H1 (cell line): Measurements from ENCODE around the gene MGST1. TPM values are rescaled to one million over a fixed set of nuclear protein-coding genes. Genes with fewer than 3 reads are reported as not detected.

Experiments
- CTCF ChIA-PET: fragments of 300-600 bp; sonication (Branson Sonifier 250); formaldehyde crosslinking; loops from one replicate; lab custom pipeline; 2021; ENCODE audit not compliant: partially characterized antibody; lab: Charles Lee
- POLR2A ChIA-PET: fragments of 300-600 bp; sonication (Branson Sonifier 250); formaldehyde crosslinking; loops from one replicate; lab custom pipeline; 2021; ENCODE audit warnings: inconsistent platforms; ENCODE audit not compliant: partially characterized antibody; lab: Charles Lee
- DNase-seq, 2 experiments: peaks; one replicate each; pipeline versions ENCODE4 v3.0.0 to v3.0.0-alpha.2; 2010 to 2022; ENCODE audit warnings: low spot score in 2 of 2, low read depth in 1 of 2, mixed read lengths in 1 of 2
- FAIRE-seq: peaks from 2 replicates; lab custom pipeline; 2011; peaks lifted over from hg19 to GRCh38; lab: Jason Lieb, UNC
- H2AFZ ChIP-seq: 2 replicates; pipeline ENCODE4 v1.8.1; 2012; ENCODE audit warnings: low read length, inconsistent platforms
- H2AK5ac ChIP-seq: 2 replicates; pipeline ENCODE4 v1.6.1; 2013; ENCODE audit warnings: low read depth, low read length
- H2BK120ac ChIP-seq: replicated peaks from 2 replicates; pipeline ENCODE3; 2013; ENCODE audit warnings: low read depth, low read length, inconsistent platforms
- H2BK12ac ChIP-seq: 2 replicates; pipeline ENCODE4 v1.6.1; 2013; ENCODE audit warnings: low read depth, low read length
- H2BK15ac ChIP-seq: 2 replicates; pipeline ENCODE4 v1.6.1; 2013; ENCODE audit warnings: low read length
- H2BK20ac ChIP-seq: 2 replicates; pipeline ENCODE4 v1.6.1; 2013; ENCODE audit warnings: low read length
- H2BK5ac ChIP-seq: 2 replicates; pipeline ENCODE4 v1.6.1; 2013; ENCODE audit warnings: low read depth, low read length
- H3K14ac ChIP-seq: 2 replicates; pipeline ENCODE4 v1.6.1; 2013; ENCODE audit warnings: inconsistent platforms; ENCODE audit not compliant: insufficient read length
- H3K18ac ChIP-seq: 2 replicates; pipeline ENCODE4 v1.6.1; 2013; ENCODE audit warnings: low read length; ENCODE audit errors: extremely low read depth
- H3K23ac ChIP-seq: 2 replicates; pipeline ENCODE4 v1.6.1; 2013; ENCODE audit warnings: inconsistent platforms; ENCODE audit not compliant: insufficient read length
- H3K23me2 ChIP-seq: 2 replicates; pipeline ENCODE4 v1.6.1; 2013; ENCODE audit warnings: low read depth, low read length
- H3K27ac ChIP-seq: 2 replicates; pipeline ENCODE4 v1.6.1; 2011; ENCODE audit warnings: low read depth, low read length, inconsistent platforms
- H3K27me3 ChIP-seq, 4 experiments: replicated peaks in 1 of 4; 1 replicate in 1 of 4; 2 replicates in 3 of 4; pipeline versions ENCODE4 v1.6.1 to v1.8.1; 2011 to 2013; ENCODE audit warnings: low read length in 3 of 4, mild to moderate bottlenecking in 3 of 4, inconsistent platforms in 2 of 4, mixed read lengths in 2 of 4, moderate library complexity in 1 of 4; ENCODE audit not compliant: control insufficient read depth in 3 of 4, insufficient read depth in 3 of 4; ENCODE audit errors: extremely low read depth in 1 of 4
- H3K36me3 ChIP-seq, 4 experiments: 2 replicates each; pipeline versions ENCODE4 v1.6.1 to v1.8.1; 2011 to 2013; ENCODE audit warnings: mild to moderate bottlenecking in 4 of 4, low read length in 3 of 4, moderate library complexity in 2 of 4, control low read depth in 1 of 4, inconsistent platforms in 1 of 4; ENCODE audit not compliant: insufficient read depth in 4 of 4, control insufficient read depth in 2 of 4
- H3K4ac ChIP-seq: replicated peaks from 2 replicates; pipeline ENCODE3; 2013; ENCODE audit warnings: low read length, low read depth, mixed read lengths, inconsistent platforms; ENCODE audit not compliant: insufficient read length
- H3K4me1 ChIP-seq, 4 experiments: replicated peaks in 1 of 4; 1 replicate in 1 of 4; 2 replicates in 3 of 4; pipeline versions ENCODE4 v1.6.1 to v1.8.1; 2011 to 2013; ENCODE audit warnings: low read length in 3 of 4, inconsistent platforms in 2 of 4, mixed read lengths in 1 of 4; ENCODE audit not compliant: insufficient read depth in 4 of 4, control insufficient read depth in 3 of 4
- H3K4me2 ChIP-seq, 2 experiments: 2 replicates each; pipeline versions ENCODE4 v1.6.1 to v1.8.1; 2011 to 2013; ENCODE audit warnings: low read depth in 2 of 2, low read length in 2 of 2, control low read depth in 1 of 2, inconsistent platforms in 1 of 2, mild to moderate bottlenecking in 1 of 2; ENCODE audit not compliant: insufficient read depth in 1 of 2
- H3K4me3 ChIP-seq, 4 experiments: fragments of 200-600, 300-600 bp in 1 of 4; sonication (generic), shearing (Covaris generic), sonication (Bioruptor Twin) in 1 of 4; 2 replicates each; pipeline versions ENCODE4 v1.5.1 to v1.8.1; 2011 to 2016; ENCODE audit warnings: low read length in 4 of 4, low read depth in 3 of 4, control low read depth in 2 of 4, inconsistent platforms in 2 of 4, mild to moderate bottlenecking in 2 of 4, mixed read lengths in 1 of 4, moderate library complexity in 1 of 4; ENCODE audit not compliant: insufficient read depth in 2 of 4; ENCODE audit errors: extremely low read depth in 1 of 4
- H3K56ac ChIP-seq: replicated peaks from 2 replicates; pipeline ENCODE3; 2013; ENCODE audit warnings: low read depth, mild to moderate bottlenecking, mixed read lengths, low read length, inconsistent platforms; ENCODE audit not compliant: insufficient read length
- H3K79me1 ChIP-seq: 2 replicates; pipeline ENCODE4 v1.6.1; 2013; ENCODE audit warnings: low read depth, low read length, control low read depth
- H3K79me2 ChIP-seq, 2 experiments: 2 replicates each; pipeline versions ENCODE4 v1.6.1 to v1.8.1; 2012 to 2013; ENCODE audit warnings: low read length in 2 of 2, mild to moderate bottlenecking in 2 of 2, inconsistent platforms in 1 of 2; ENCODE audit not compliant: insufficient read depth in 2 of 2, control insufficient read depth in 1 of 2
- H3K9ac ChIP-seq, 4 experiments: replicated peaks in 1 of 4; 1 replicate in 1 of 4; 2 replicates in 3 of 4; pipeline versions ENCODE4 v1.6.1 to v1.8.1; 2011 to 2013; ENCODE audit warnings: low read depth in 3 of 4, low read length in 3 of 4, control low read depth in 2 of 4, mild to moderate bottlenecking in 2 of 4, moderate library complexity in 2 of 4, inconsistent platforms in 1 of 4; ENCODE audit errors: extremely low read depth in 1 of 4
- H3K9me3 ChIP-seq, 2 experiments: 2 replicates each; pipeline versions ENCODE4 v1.6.1 to v1.8.1; 2012 to 2013; ENCODE audit warnings: mild to moderate bottlenecking in 2 of 2, moderate library complexity in 2 of 2, control low read depth in 1 of 2, inconsistent platforms in 1 of 2, low read depth in 1 of 2, low read length in 1 of 2, mixed read lengths in 1 of 2; ENCODE audit not compliant: insufficient read depth in 2 of 2
- H4K20me1 ChIP-seq, 2 experiments: replicated peaks in 1 of 2; 2 replicates each; pipeline versions ENCODE3 to v1.8.1; 2011 to 2013; ENCODE audit warnings: inconsistent platforms in 2 of 2, low read length in 2 of 2, mild to moderate bottlenecking in 1 of 2; ENCODE audit not compliant: insufficient read depth in 2 of 2, control insufficient read depth in 1 of 2
- H4K5ac ChIP-seq: 2 replicates; pipeline ENCODE4 v1.6.1; 2013; ENCODE audit warnings: low read length, low read depth, mixed read lengths, inconsistent platforms; ENCODE audit not compliant: insufficient read length
- H4K8ac ChIP-seq: 2 replicates; pipeline ENCODE4 v1.8.0; 2013; ENCODE audit warnings: mild to moderate bottlenecking, moderate library complexity, low read length, inconsistent platforms; ENCODE audit not compliant: insufficient read depth; ENCODE audit errors: extremely low read depth
- H4K91ac ChIP-seq: replicated peaks from 2 replicates; pipeline ENCODE3; 2013; ENCODE audit warnings: low read length, mixed read lengths, inconsistent platforms; ENCODE audit not compliant: insufficient read length
- CBX8 ChIP-seq: fragments of 300-800, 300-1000 bp; sonication (generic); IDR thresholded peaks from 2 replicates; pipeline ENCODE4 v1.7.1; 2016; ENCODE audit warnings: low read depth, low read length, borderline replicate concordance
- CEBPB ChIP-seq: IDR thresholded peaks from 2 replicates; pipeline ENCODE4 v1.6.1; 2012; ENCODE audit warnings: low read depth, low read length
- CHD1 ChIP-seq: IDR thresholded peaks from 2 replicates; pipeline ENCODE4 v1.6.1; 2012; ENCODE audit warnings: low read depth, low read length, improper control_type of control experiment
- CHD2 ChIP-seq: IDR thresholded peaks from 2 replicates; pipeline ENCODE4 v1.6.1; 2012; ENCODE audit warnings: low read length, improper control_type of control experiment
- CTCF ChIP-seq, 3 experiments: IDR thresholded peaks; 1 replicate in 2 of 3; 2 replicates in 1 of 3; pipeline versions ENCODE4 v1.5.1 to v1.6.1; 2011; ENCODE audit warnings: low read length in 3 of 3, mild to moderate bottlenecking in 3 of 3, inconsistent platforms in 2 of 3, low read depth in 1 of 3, moderate library complexity in 1 of 3; ENCODE audit not compliant: insufficient read depth in 1 of 3; ENCODE audit errors: control extremely low read depth in 1 of 3
- EZH2 ChIP-seq: fragments of 200-600 bp; sonication (generic); IDR thresholded peaks from 2 replicates; pipeline ENCODE4 v1.7.1; 2012; ENCODE audit warnings: low read depth, mild to moderate bottlenecking, moderate library complexity, low read length, inconsistent platforms; ENCODE audit not compliant: severe bottlenecking
- FOSL1 ChIP-seq: IDR thresholded peaks from 2 replicates; pipeline ENCODE4 v1.6.1; 2011; ENCODE audit warnings: mild to moderate bottlenecking, low read depth, low read length, moderate library complexity; ENCODE audit not compliant: insufficient read depth
- GTF2F1 ChIP-seq: IDR thresholded peaks from 2 replicates; pipeline ENCODE4 v1.6.1; 2012; ENCODE audit warnings: low read depth, low read length, improper control_type of control experiment, borderline replicate concordance
- MAX ChIP-seq: IDR thresholded peaks from 2 replicates; pipeline ENCODE4 v1.6.1; 2012; ENCODE audit warnings: inconsistent platforms
- SAP30 ChIP-seq: fragments of 300-600 bp; sonication (generic); IDR thresholded peaks from 2 replicates; pipeline ENCODE4 v1.7.1; 2012; ENCODE audit warnings: low read length, moderate library complexity, mild to moderate bottlenecking, inconsistent platforms; ENCODE audit not compliant: insufficient read depth, insufficient replicate concordance
- SP2 ChIP-seq: IDR thresholded peaks from 2 replicates; pipeline ENCODE4 v1.6.1; 2012; ENCODE audit warnings: mild to moderate bottlenecking, low read length, inconsistent platforms
- TAF1 ChIP-seq: IDR thresholded peaks from 2 replicates; pipeline ENCODE4 v1.6.1; 2011; ENCODE audit warnings: mild to moderate bottlenecking, low read depth, low read length
- WGBS, 2 experiments: shearing (Covaris generic) in 1 of 2; methylation state at CpG; one replicate each; pipeline versions ENCODE4 v1.1.6 to v1.1.7; 2013 to 2015; ENCODE audit warnings: low lambda C conversion rate in 2 of 2, mixed read lengths in 2 of 2, inconsistent platforms in 1 of 2, low coverage in 1 of 2, missing lambda C conversion rate in 1 of 2; ENCODE audit not compliant: insufficient replicate concordance in 2 of 2, insufficient coverage in 1 of 2, insufficient read length in 1 of 2; ENCODE audit errors: extremely low coverage in 1 of 2, missing lambda C conversion rate in 1 of 2; 5-methylcytosine and 5-hydroxymethylcytosine counted together
- polyA plus RNA-seq, 7 experiments: library from polyadenylated mRNA; depleted of rRNA in 3 of 7; stranded (reverse) in 5 of 7; unstranded in 2 of 7; fragments of >200 nt in 5 of 7; fragments of 200-250 nt in 2 of 7; gene quantifications; 1 replicate in 5 of 7; 2 replicates in 1 of 7; 4 replicates in 1 of 7; pipeline versions ENCODE4 v1.2.1 to v1.2.3, GENCODE V29; 2011 to 2013; ENCODE audit warnings: missing spikeins in 2 of 7, mixed read lengths in 2 of 7
- total RNA-seq: library from RNA; stranded (reverse); fragmentation: NEBNext Ultra II Directional; extraction: Animal tissue kit (Norgen Biotek cat#: 25700); gene quantifications from 2 replicates; pipeline ENCODE4 v1.2.1, GENCODE V29; 2021

Gene MGST1
- total and polyA plus RNA-seq, 2 of the 8 experiments (the other 6 are each of a cell fraction or from before 2014, with no cell fraction given): 442 to 478 TPM

DNA sequence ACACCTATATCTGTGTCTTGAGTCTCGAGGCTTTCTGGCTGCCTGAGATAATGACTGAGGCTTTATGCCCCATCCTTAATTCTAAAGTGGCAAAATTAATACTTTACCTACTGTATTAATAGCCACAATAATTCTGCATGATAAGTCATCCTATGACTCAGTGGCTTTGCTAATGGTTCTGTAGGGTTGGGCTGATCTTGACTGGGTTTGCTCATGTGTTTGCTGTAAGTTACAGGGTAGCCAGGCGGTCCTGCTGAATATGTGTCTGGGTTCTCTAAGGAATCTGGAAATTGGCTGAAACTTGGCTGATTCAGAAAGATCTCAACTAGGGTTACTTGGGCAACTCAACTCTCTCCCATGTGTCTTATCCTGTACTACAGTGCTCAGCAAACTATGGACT lies 21.7 kb downstream of the MGST1 start:
- no peak overlapping the region for H3K4ac ChIP-seq
- no peak overlapping the region for H4K5ac ChIP-seq
- H3K23ac ChIP-seq: no peak overlapping the region
- no peak overlapping the region for H3K56ac ChIP-seq
- no peak overlapping the region for H2BK20ac ChIP-seq
- no peaks in the 10 kb centered on the region for H3K9me3 ChIP-seq
- CTCF ChIA-PET: no interaction called here
- H3K27ac ChIP-seq: no peak overlapping the region
- no peaks in the 10 kb centered on the region for H3K4me1 ChIP-seq
- no peak overlapping the region for H2AK5ac ChIP-seq
- H3K4me2 ChIP-seq: no peak overlapping the region
- peaks cover 2 to 8% (median 4%) of the 10 kb centered on the region in 4 experiments; a peak in 4 of 8 replicates for H3K36me3 ChIP-seq
- no peaks in the 10 kb centered on the region for H3K79me2 ChIP-seq
- no peak overlapping the region for H2BK5ac ChIP-seq
- H3K79me1 ChIP-seq: 0 out of 2 replicates have a peak, but pooled peaks cover 3% of the 10 kb centered on the region
- H2BK120ac ChIP-seq: no peak overlapping the region
- H3K14ac ChIP-seq: no peak overlapping the region
- no peak overlapping the region for H2AFZ ChIP-seq
- H4K91ac ChIP-seq: no peak overlapping the region
- DNase-seq (no peak), FAIRE-seq (no peak)
- no peak overlapping the region for H3K9ac ChIP-seq
- 96% methylated on average over 2 of the region's 2 CpGs; no CpG with 5 or more reads in 1 of the 2 experiments for WGBS, 2 experiments
- H3K27me3 ChIP-seq: no peaks in the 10 kb centered on the region
- H2BK12ac ChIP-seq: no peak overlapping the region
- H4K20me1 ChIP-seq: peaks cover 0 to 1% of the 10 kb centered on the region in 2 experiments
- no peak overlapping the region for H4K8ac ChIP-seq
- no peak overlapping the region for H3K18ac ChIP-seq
- POLR2A ChIA-PET: no interaction called here
- no peak overlapping the region for H3K4me3 ChIP-seq
- no peaks in the 10 kb centered on the region for H3K23me2 ChIP-seq
- no peak overlapping the region for H2BK15ac ChIP-seq
- TF ChIP-seq MAX (no peak), EZH2 (no peak), CHD1 (no peak), CBX8 (no peak), GTF2F1 (no peak), TAF1 (no peak), CTCF (IDR thresholded peaks at IDR 0.05; ENCODE audit: control extremely low read depth in 1 of 3, insufficient read depth in 1 of 3, low read depth in 1 of 3, low read length in 3 of 3) (no peak), SP2 (no peak), CHD2 (no peak), CEBPB (no peak), FOSL1 (no peak), SAP30 (no peak)
